ENCODE measurements around the gene CPD. TPM values are rescaled to one million over a fixed set of nuclear protein-coding genes. Genes with fewer than 3 reads are reported as not detected.
"Not testable (repeated sequence)": the region's sequence is repeated elsewhere in the genome, so short reads cannot be mapped to it uniquely, and the experiment has no call there.

CPD gene
- polyA plus RNA-seq, 1 donor from 2014 or later: 2.3 TPM

- H3K36me3 Mint-ChIP-seq, H3K27ac Mint-ChIP-seq: not testable (repeated sequence)
Observed at GRCh38 chr17:30418070-30418469, 39.3 kb downstream of the CPD start.

GRCh38 chr17:30421592-30421991, 42.9 kb downstream of the CPD start:
- H3K9me3 Mint-ChIP-seq: no peaks in the 10 kb centered on the region
- no peak overlapping the region for H3K27ac Mint-ChIP-seq
- H3K27me3 Mint-ChIP-seq: no peaks in the 10 kb centered on the region
- no peak overlapping the region for H3K4me3 Mint-ChIP-seq
- peaks cover 9% of the 10 kb centered on the region for H3K36me3 Mint-ChIP-seq
- H3K4me1 Mint-ChIP-seq: no peaks in the 10 kb centered on the region

More at GRCh38 chr17:30418070-30418469, 39.3 kb downstream of the CPD start:
- not testable (repeated sequence) for H3K9me3 Mint-ChIP-seq, H3K4me3 Mint-ChIP-seq, H3K27me3 Mint-ChIP-seq, H3K4me1 Mint-ChIP-seq

GRCh38 chr17:30422171-30422570, 43.4 kb downstream of the CPD start:
- Mint-ChIP-seq H3K9me3 (no peaks in the 10 kb centered on the region), H3K27me3 (no peaks in the 10 kb centered on the region), H3K36me3 (peaks cover 9% of the 10 kb centered on the region), H3K4me1 (no peaks in the 10 kb centered on the region), H3K4me3 (no peak overlapping the region), H3K27ac (no peak overlapping the region)

GRCh38 chr17:30424471-30424870, 45.7 kb downstream of the CPD start:
- no peak overlapping the region for H3K4me3 Mint-ChIP-seq
- peaks cover 11% of the 10 kb centered on the region for H3K36me3 Mint-ChIP-seq
- H3K4me1 Mint-ChIP-seq: no peaks in the 10 kb centered on the region
- no peak overlapping the region for H3K27ac Mint-ChIP-seq
- H3K9me3 Mint-ChIP-seq: no peaks in the 10 kb centered on the region
- H3K27me3 Mint-ChIP-seq: no peaks in the 10 kb centered on the region

GRCh38 chr17:30426292-30426691, 47.6 kb downstream of the CPD start:
- no peak overlapping the region for H3K27ac Mint-ChIP-seq
- H3K27me3 Mint-ChIP-seq: no peaks in the 10 kb centered on the region
- no peaks in the 10 kb centered on the region for H3K4me1 Mint-ChIP-seq
- no peaks in the 10 kb centered on the region for H3K9me3 Mint-ChIP-seq
- no peak overlapping the region for H3K4me3 Mint-ChIP-seq
- peaks cover 10% of the 10 kb centered on the region for H3K36me3 Mint-ChIP-seq

- Mint-ChIP-seq H3K9me3 (no peaks in the 10 kb centered on the region), H3K36me3 (peaks cover 9% of the 10 kb centered on the region), H3K27ac (no peak overlapping the region), H3K27me3 (no peaks in the 10 kb centered on the region), H3K4me1 (no peaks in the 10 kb centered on the region), H3K4me3 (no peak overlapping the region)
Observed at GRCh38 chr17:30427611-30428010, 48.9 kb downstream of the CPD start.

- no peak overlapping the region for H3K27ac Mint-ChIP-seq
- H3K4me3 Mint-ChIP-seq: no peak overlapping the region
- no peaks in the 10 kb centered on the region for H3K9me3 Mint-ChIP-seq
- no peaks in the 10 kb centered on the region for H3K27me3 Mint-ChIP-seq
- H3K36me3 Mint-ChIP-seq: peaks cover 8% of the 10 kb centered on the region
- H3K4me1 Mint-ChIP-seq: no peaks in the 10 kb centered on the region
Observed at GRCh38 chr17:30429155-30429554, 50.4 kb downstream of the CPD start.

- H3K4me1 Mint-ChIP-seq: no peaks in the 10 kb centered on the region
- H3K36me3 Mint-ChIP-seq: peaks cover 3% of the 10 kb centered on the region
- no peaks in the 10 kb centered on the region for H3K9me3 Mint-ChIP-seq
- H3K27me3 Mint-ChIP-seq: no peaks in the 10 kb centered on the region
- H3K27ac Mint-ChIP-seq: no peak overlapping the region
- no peak overlapping the region for H3K4me3 Mint-ChIP-seq
Observed at GRCh38 chr17:30433514-30433913, 54.8 kb downstream of the CPD start.

GRCh38 chr17:30436729-30437128, 58.0 kb downstream of the CPD start:
- Mint-ChIP-seq H3K4me3 (no peak overlapping the region), H3K27ac (no peak overlapping the region), H3K9me3 (no peaks in the 10 kb centered on the region), H3K27me3 (no peaks in the 10 kb centered on the region), H3K4me1 (no peaks in the 10 kb centered on the region), H3K36me3 (peaks cover 3% of the 10 kb centered on the region)

- Mint-ChIP-seq H3K27me3 (no peaks in the 10 kb centered on the region), H3K27ac (no peak overlapping the region), H3K4me1 (no peaks in the 10 kb centered on the region), H3K9me3 (peaks cover 0 to 1% (median 0%) of the 10 kb centered on the region in 3 donors), H3K36me3 (peaks cover 4% of the 10 kb centered on the region), H3K4me3 (no peak overlapping the region)
Observed at GRCh38 chr17:30443721-30444120, 65.0 kb downstream of the CPD start.

GRCh38 chr17:30446640-30447039, 67.9 kb downstream of the CPD start:
- H3K4me1 Mint-ChIP-seq, H3K4me3 Mint-ChIP-seq, H3K27me3 Mint-ChIP-seq, H3K27ac Mint-ChIP-seq, H3K36me3 Mint-ChIP-seq, H3K9me3 Mint-ChIP-seq: not testable (repeated sequence)

GRCh38 chr17:30449480-30449879, 70.8 kb downstream of the CPD start:
- Mint-ChIP-seq H3K9me3 (peaks cover 1 to 5% (median 5%) of the 10 kb centered on the region in 3 donors), H3K27me3 (no peaks in the 10 kb centered on the region), H3K27ac (no peak overlapping the region), H3K4me3 (no peak overlapping the region), H3K4me1 (no peaks in the 10 kb centered on the region), H3K36me3 (peaks cover 5% of the 10 kb centered on the region)

GRCh38 chr17:30450125-30451027, 71.6 kb downstream of the CPD start:
- Mint-ChIP-seq H3K9me3 (peaks cover 4 to 9% (median 5%) of the 10 kb centered on the region in 3 donors), H3K27ac (no peak overlapping the region), H3K4me1 (no peaks in the 10 kb centered on the region)

GRCh38 chr17:30454635-30455034, 75.9 kb downstream of the CPD start:
- H3K4me1 Mint-ChIP-seq: no peaks in the 10 kb centered on the region
- no peak overlapping the region for H3K4me3 Mint-ChIP-seq
- H3K27me3 Mint-ChIP-seq: no peaks in the 10 kb centered on the region
- H3K36me3 Mint-ChIP-seq: peaks cover 8% of the 10 kb centered on the region
- no peak overlapping the region for H3K27ac Mint-ChIP-seq
- H3K9me3 Mint-ChIP-seq: peaks cover 4 to 13% (median 4%) of the 10 kb centered on the region in 3 donors

More at GRCh38 chr17:30450125-30451027, 71.6 kb downstream of the CPD start:
- no peak overlapping the region for H3K4me3 Mint-ChIP-seq
- H3K27me3 Mint-ChIP-seq: no peaks in the 10 kb centered on the region
- peaks cover 5% of the 10 kb centered on the region for H3K36me3 Mint-ChIP-seq

- H3K4me3 Mint-ChIP-seq: no peak overlapping the region
- H3K27me3 Mint-ChIP-seq: no peaks in the 10 kb centered on the region
- peaks cover 4% of the 10 kb centered on the region for H3K36me3 Mint-ChIP-seq
- no peak overlapping the region for H3K27ac Mint-ChIP-seq
- H3K9me3 Mint-ChIP-seq: peaks cover 4 to 13% (median 4%) of the 10 kb centered on the region in 3 donors
- no peaks in the 10 kb centered on the region for H3K4me1 Mint-ChIP-seq
Observed at GRCh38 chr17:30458371-30458770, 79.6 kb downstream of the CPD start.

GRCh38 chr17:30458797-30459413, 80.2 kb downstream of the CPD start:
- not testable (repeated sequence) for H3K27ac Mint-ChIP-seq, H3K4me3 Mint-ChIP-seq, H3K4me1 Mint-ChIP-seq, H3K36me3 Mint-ChIP-seq, H3K27me3 Mint-ChIP-seq
- H3K9me3 Mint-ChIP-seq: peaks cover 4 to 13% (median 4%) of the 10 kb centered on the region in 3 donors

Data from IgD-negative memory B cell (primary cell).